Endometrial microvascular endothelial cells (primary cell): ENCODE data around the gene CFAP58. TPM values are rescaled to one million over a fixed set of nuclear protein-coding genes. Genes with fewer than 3 reads are reported as not detected.

Source experiments
- in situ Hi-C: cut with HindIII; loops from 2 replicates; pipeline ENCODE4 v1.10.0; 2017; ENCODE audit warnings: low sequenced_read_pairs, low pct_unique_long_range_greater_than_20kb; ENCODE audit errors: inconsistent ontology term
- total RNA-seq: library from RNA; depleted of rRNA; stranded (reverse); fragments of >200 nt; gene quantifications from one replicate; pipeline ENCODE4 v1.2.3, GENCODE V29; 2015; ENCODE audit errors: inconsistent ontology term

The CFAP58 gene, protein sequence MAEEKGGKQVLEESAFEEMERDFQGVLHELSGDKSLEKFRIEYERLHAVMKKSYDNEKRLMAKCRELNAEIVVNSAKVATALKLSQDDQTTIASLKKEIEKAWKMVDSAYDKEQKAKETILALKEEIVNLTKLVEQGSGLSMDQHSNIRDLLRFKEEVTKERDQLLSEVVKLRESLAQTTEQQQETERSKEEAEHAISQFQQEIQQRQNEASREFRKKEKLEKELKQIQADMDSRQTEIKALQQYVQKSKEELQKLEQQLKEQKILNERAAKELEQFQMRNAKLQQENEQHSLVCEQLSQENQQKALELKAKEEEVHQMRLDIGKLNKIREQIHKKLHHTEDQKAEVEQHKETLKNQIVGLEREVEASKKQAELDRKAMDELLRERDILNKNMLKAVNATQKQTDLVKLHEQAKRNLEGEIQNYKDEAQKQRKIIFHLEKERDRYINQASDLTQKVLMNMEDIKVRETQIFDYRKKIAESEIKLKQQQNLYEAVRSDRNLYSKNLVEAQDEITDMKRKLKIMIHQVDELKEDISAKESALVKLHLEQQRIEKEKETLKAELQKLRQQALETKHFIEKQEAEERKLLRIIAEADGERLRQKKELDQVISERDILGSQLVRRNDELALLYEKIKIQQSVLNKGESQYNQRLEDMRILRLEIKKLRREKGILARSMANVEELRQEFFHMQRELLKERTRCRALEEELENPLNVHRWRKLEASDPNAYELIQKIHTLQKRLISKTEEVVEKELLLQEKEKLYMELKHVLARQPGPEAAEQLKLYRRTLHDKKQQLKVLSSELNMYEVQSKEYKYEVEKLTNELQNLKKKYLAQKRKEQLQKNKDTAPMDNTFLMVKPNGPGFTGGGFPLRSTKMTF
- 0.28 TPM for total RNA-seq

DNA sequence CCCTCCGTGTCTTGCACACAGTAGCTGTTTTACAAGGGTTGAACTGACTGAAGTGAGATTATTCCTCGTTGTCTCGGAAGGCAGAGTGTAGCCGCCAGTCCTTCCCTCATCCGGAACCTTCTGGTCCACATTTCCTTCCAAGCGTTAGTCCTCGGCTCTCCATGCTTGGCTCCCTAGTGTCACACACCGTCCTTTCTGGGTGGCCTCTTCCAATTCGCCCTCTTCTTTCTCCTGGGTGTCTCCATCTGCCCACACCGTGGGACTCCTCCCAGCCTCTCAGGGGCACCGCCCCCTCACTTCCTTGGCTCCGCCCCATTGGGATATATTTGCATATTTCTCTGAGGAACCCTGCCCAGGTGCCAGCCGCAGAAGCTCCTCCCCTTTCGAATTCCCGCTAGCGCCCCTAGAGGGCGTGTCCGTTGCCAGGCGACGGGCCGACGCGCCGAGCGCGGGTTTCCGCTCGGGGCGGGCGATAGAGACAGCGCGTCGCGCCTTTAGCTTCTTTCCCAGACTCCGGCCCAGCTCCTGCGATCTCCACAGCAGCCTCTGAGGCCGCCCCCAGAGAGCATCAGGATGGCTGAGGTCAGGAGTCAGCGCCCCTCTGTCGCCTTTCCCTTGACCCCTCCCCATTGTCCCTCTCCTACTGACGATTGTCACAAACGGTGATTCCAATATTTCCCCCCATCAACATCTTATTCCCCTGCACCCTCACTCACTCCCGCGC lies at the start of gene CFAP58:
Gene CFAP58 (plus strand): TSS at position 509 of the 724 bp plus-strand sequence. CDS start 65 bp downstream, at position 574.
- in situ Hi-C loops, result no loop called here

- in situ Hi-C loops, result loop anchor here (5.0 kb wide), 1 partner anchor 38 kb away; no protein-coding TSS in a partner anchor
These were observed 49.3 kb upstream of the CFAP58 start for GRCh38 chr10:104304356-104304745.

DNA sequence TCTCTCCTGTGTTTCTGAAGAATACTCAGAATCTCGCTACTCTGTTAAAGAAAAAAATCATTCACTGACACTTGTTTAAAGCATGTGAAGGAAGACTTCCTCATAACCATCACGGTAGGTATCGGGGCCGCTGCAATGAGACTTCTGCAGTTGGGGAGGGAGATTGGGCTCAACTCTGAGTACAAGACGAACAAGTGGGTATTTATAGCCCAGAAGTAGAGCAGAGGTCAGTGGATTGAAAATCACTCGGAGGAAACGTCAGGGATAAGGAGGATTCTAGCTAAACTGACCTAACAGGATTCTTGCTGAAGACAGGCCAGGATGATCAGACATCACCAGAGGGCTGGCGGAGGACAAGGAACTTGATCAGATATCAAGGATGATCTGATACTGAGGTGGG lies 48.7 kb upstream of the CFAP58 start:
- in situ Hi-C loops, result loop anchor here (5.0 kb wide), 1 partner anchor 37 kb away; no protein-coding TSS in a partner anchor

DNA sequence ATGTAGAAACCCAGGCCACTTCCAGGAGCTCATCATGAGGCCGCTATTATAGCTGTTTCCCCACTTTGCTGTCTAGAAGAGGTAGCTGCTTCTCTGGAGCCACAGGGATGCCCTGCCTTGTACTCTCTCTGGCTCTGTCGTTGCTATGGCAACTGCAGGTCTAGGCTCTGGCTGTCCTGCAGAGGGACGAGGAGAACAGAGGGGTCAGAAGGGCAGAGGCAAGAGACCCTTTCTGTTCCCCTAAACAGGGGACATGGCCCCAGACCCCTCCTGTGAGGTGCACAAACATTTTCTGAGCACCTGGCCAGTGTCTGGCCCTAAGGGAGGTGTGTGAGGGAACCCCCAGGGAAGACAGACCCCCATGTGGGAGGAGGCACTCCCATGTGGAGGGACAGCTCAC lies 46.7 kb upstream of the CFAP58 start:
- in situ Hi-C loops, result no loop called here

- in situ Hi-C loops, result no loop called here
These were observed 45.8 kb upstream of the CFAP58 start for GRCh38 chr10:104307576-104308438.

DNA sequence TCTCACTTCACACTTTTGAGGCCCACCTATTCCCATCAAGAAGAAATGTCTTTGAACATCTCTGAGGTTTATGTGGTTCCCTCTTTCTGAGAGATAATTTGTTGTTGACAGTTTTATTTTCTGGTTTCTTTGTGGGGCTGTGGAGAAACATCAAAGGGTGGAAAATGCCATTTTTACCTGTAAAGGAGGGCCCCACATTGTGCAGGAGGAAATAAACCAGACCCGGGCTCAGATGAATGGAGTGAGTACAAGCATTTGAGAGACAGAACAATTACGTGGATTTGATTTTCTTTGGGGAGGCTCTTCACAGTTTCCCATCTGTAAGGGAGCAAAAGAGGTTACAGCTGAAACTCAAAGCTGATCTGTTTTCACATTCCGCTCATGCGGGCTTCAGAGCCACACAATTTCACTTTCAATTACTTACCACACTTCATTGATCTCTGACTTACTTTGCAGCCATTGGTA lies 45.2 kb upstream of the CFAP58 start:
- in situ Hi-C loops, result no loop called here

DNA sequence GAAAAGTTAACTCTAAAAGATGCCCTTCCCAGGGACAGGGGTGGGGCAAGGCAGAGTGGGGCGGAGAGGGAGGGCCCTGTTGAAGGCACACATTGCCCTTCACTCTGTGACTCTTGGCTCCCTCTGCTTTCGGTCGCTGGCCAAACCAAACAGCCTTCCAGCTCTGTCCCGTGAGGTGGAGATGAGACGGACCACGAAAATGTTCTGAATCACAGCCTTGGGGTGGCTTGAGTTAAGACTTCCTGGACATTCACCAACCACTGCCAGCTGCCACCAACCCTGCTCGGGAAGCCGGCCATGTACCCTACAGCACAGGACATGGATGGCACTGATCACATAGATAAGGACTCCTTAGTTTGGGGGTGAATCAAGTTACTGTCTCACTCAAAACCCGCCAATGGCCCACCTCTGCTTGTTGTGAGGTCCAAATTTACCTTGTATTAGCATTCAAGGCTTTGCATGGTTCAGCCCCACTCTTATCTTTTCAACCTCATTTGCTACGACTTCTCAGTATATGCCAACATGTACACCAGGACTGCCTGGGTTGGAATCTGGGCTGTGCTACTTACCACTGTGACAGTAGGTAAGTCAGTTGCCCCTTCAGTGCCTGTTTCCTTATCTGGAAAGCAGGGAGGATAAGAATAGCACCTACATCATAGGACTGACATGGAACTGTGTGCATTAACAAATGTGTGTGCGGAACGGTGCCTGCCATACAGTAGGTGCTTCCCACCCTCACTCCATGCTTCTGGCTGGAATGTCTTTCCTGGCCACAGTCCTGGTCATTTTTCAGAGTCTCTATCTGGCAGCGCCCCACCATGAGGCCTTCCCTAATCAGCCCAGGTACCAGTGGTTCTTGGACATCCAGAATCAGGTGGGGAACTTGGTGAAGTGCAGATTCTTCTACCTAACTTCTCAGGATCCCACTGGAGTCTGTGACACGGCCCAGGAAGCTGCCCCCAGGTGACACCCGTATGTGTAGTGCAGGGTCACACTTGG lies 43.4 kb upstream of the CFAP58 start:
- in situ Hi-C loops, result no loop called here

- in situ Hi-C loops, result no loop called here
These were observed 42.4 kb upstream of the CFAP58 start for GRCh38 chr10:104311184-104311720.

- in situ Hi-C loops, result no loop called here
These were observed 38.8 kb upstream of the CFAP58 start for GRCh38 chr10:104314591-104315485.

GRCh38 chr10:104315486-104315921 lies 38.1 kb upstream of the CFAP58 start:
- in situ Hi-C loops, result no loop called here

GRCh38 chr10:104316321-104317099 lies 37.1 kb upstream of the CFAP58 start:
- in situ Hi-C loops, result no loop called here

GRCh38 chr10:104317269-104317710 lies 36.3 kb upstream of the CFAP58 start:
- in situ Hi-C loops, result no loop called here

- in situ Hi-C loops, result no loop called here
These were observed 35.8 kb upstream of the CFAP58 start for GRCh38 chr10:104317726-104318299.

DNA sequence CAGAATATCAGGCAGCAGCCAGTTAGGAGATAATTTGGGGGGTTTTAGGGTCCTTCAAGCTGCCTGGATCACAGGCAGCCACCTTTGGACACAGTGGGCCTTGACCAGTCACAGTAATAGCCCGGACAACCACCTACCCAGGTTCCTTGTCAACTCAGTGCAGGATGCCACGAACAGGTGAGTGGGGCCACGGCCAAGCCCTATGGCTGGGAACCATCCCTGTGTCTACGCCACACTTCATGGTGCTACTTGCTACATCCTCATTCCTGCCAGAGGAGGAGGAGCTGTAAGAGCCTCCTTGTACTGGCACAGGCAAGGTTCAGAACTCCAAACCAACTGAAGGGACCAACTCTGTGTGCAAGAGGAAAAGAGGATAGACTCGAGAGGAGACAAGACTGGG lies 35.3 kb upstream of the CFAP58 start:
- in situ Hi-C loops, result no loop called here
